Measurements from ENCODE around the gene ADGRE3.
"Not testable (repeated sequence)": the region's sequence is repeated elsewhere in the genome, so short reads cannot be mapped to it uniquely, and the experiment has no call there.

ADGRE3 gene

GRCh38 chr19:14589433-14589832 lies 85.2 kb downstream of the ADGRE3 start:
- not testable (repeated sequence) for DNase-seq

- not testable (repeated sequence) for DNase-seq
These were observed 89.5 kb downstream of the ADGRE3 start for GRCh38 chr19:14585187-14585586.

- DNase-seq: not testable (repeated sequence)
These were observed 90.3 kb downstream of the ADGRE3 start for GRCh38 chr19:14584372-14584771.

GRCh38 chr19:14582894-14583340 lies 91.7 kb downstream of the ADGRE3 start, which contains the start of gene CLEC17A:
CLEC17A (plus strand) TSS chr19:14583084; CDS start chr19:14583161, 77 bp downstream.
- no peak for DNase-seq

GRCh38 chr19:14580623-14581237 lies 93.9 kb downstream of the ADGRE3 start:
- no peak for DNase-seq

- no peak for DNase-seq
These were observed 96.7 kb downstream of the ADGRE3 start for GRCh38 chr19:14577885-14578427.

GRCh38 chr19:14577264-14577663 lies 97.4 kb downstream of the ADGRE3 start:
- no peak for DNase-seq

- no peak for DNase-seq
These were observed 98.3 kb downstream of the ADGRE3 start for GRCh38 chr19:14576363-14576762.

GRCh38 chr19:14575428-14575980 lies 99.1 kb downstream of the ADGRE3 start:
- no peak for DNase-seq

- DNase-seq: peak; percentile 51
These were observed 102.8 kb downstream of the ADGRE3 start, which contains the start of gene NDUFB7 for GRCh38 chr19:14571695-14572490. NDUFB7 (minus strand) TSS chr19:14572066; CDS start chr19:14572000, 66 bp downstream.

GRCh38 chr19:14570864-14571527 lies 103.6 kb downstream of the ADGRE3 start:
- no peak for DNase-seq
